WTC11 (cell line): ENCODE measurements around the gene CPT2. TPM values are rescaled to one million over a fixed set of nuclear protein-coding genes. Genes with fewer than 3 reads are reported as not detected.

ENCODE experiments used
- ATAC-seq: fragments of 200-7000 bp; cut with Tn5 transposase; 2 replicates; pipeline ENCODE4 v1.10.0; 2021; ENCODE audit warnings: mild to moderate bottlenecking, moderate library complexity
- CTCF ChIA-PET: fragments of 300-600 bp; sonication (Branson Sonifier 250); formaldehyde crosslinking; loops from one replicate; lab custom pipeline; 2021; ENCODE audit warnings: antibody characterized with exemption; lab: Charles Lee
- POLR2A ChIA-PET: fragments of 350-600 bp; sonication (Branson Sonifier 250); formaldehyde crosslinking; loops from one replicate; lab custom pipeline; 2021; ENCODE audit warnings: antibody characterized with exemption; lab: Charles Lee
- DNase-seq: peaks from one replicate; pipeline ENCODE4 v3.0.0; 2021; ENCODE audit warnings: low spot score
- H3K27ac Mint-ChIP-seq: 2 replicates; pipeline ENCODE4 v1.8.0; 2021; ENCODE audit warnings: mixed read lengths
- H3K27me3 Mint-ChIP-seq: 2 replicates; pipeline ENCODE4 v1.8.0; 2021; ENCODE audit warnings: low read depth, mild to moderate bottlenecking, moderate library complexity, mixed read lengths
- H3K36me3 Mint-ChIP-seq: 2 replicates; pipeline ENCODE4 v1.8.0; 2021; ENCODE audit warnings: mixed read lengths
- H3K4me1 Mint-ChIP-seq: 2 replicates; pipeline ENCODE4 v1.8.0; 2022; ENCODE audit warnings: mixed read lengths
- H3K4me3 Mint-ChIP-seq: 2 replicates; pipeline ENCODE4 v1.8.0; 2021; ENCODE audit warnings: mild to moderate bottlenecking, moderate library complexity, mixed read lengths
- H3K9me3 Mint-ChIP-seq: 2 replicates; pipeline ENCODE4 v1.8.0; 2021; ENCODE audit warnings: mixed read lengths
- CTCF ChIP-seq: fragments of 200-600 bp; IDR thresholded peaks from 2 replicates; pipeline ENCODE4 v1.8.0; 2022; ENCODE audit warnings: antibody characterized with exemption
- E2F4 ChIP-seq: sonication (generic); formaldehyde crosslinking; IDR thresholded peaks from 2 replicates; pipeline ENCODE4 v1.8.1; 2022; ENCODE audit warnings: low read depth, mild to moderate bottlenecking, moderate library complexity, missing genetic modification reagents, borderline replicate concordance
- ELF4 ChIP-seq: sonication (generic); formaldehyde crosslinking; IDR thresholded peaks from 2 replicates; pipeline ENCODE4 v1.8.1; 2022; ENCODE audit warnings: low read depth, mild to moderate bottlenecking, moderate library complexity, missing genetic modification reagents
- FOXK1 ChIP-seq: sonication (generic); formaldehyde crosslinking; IDR thresholded peaks from 2 replicates; pipeline ENCODE4 v1.8.0; 2022; ENCODE audit warnings: mild to moderate bottlenecking, moderate library complexity, missing genetic modification reagents
- GABPB1 ChIP-seq: sonication (generic); formaldehyde crosslinking; IDR thresholded peaks from 2 replicates; pipeline ENCODE4 v1.8.1; 2023; ENCODE audit warnings: mild to moderate bottlenecking, missing genetic modification reagents
- HMGA2 ChIP-seq: fragments of 250-450 bp; sonication (Bioruptor Pico); IDR thresholded peaks from 2 replicates; pipeline ENCODE4 v1.4.0; 2021; ENCODE audit warnings: mild to moderate bottlenecking, moderate library complexity
- HMGXB4 ChIP-seq: sonication (generic); formaldehyde crosslinking; IDR thresholded peaks from 2 replicates; pipeline ENCODE4 v1.8.1; 2023; ENCODE audit warnings: mild to moderate bottlenecking, moderate library complexity, missing genetic modification reagents
- MXD4 ChIP-seq: fragments of 250-450 bp; sonication (Bioruptor Pico); IDR thresholded peaks from 2 replicates; pipeline ENCODE4 v1.8.0; 2021; ENCODE audit warnings: mild to moderate bottlenecking, moderate library complexity, borderline replicate concordance
- MYBL2 ChIP-seq: sonication (generic); formaldehyde crosslinking; IDR thresholded peaks from 2 replicates; pipeline ENCODE4 v1.8.1; 2023; ENCODE audit warnings: mild to moderate bottlenecking, moderate library complexity, missing genetic modification reagents
- NFYB ChIP-seq: sonication (generic); formaldehyde crosslinking; conservative IDR thresholded peaks from 2 replicates; pipeline ENCODE4 v1.8.0; 2022; ENCODE audit warnings: low read depth, missing genetic modification reagents
- TP53 ChIP-seq: sonication (generic); formaldehyde crosslinking; IDR thresholded peaks from 2 replicates; pipeline ENCODE4 v1.8.1; 2023; ENCODE audit warnings: mild to moderate bottlenecking, missing genetic modification reagents
- ZNF416 ChIP-seq: fragments of 250-450 bp; sonication (Bioruptor Pico); IDR thresholded peaks from 2 replicates; pipeline ENCODE4 v1.9.0; 2021; ENCODE audit warnings: mild to moderate bottlenecking, inconsistent platforms
- ZNF423 ChIP-seq: fragments of 250-450 bp; sonication (Bioruptor Pico); IDR thresholded peaks from 2 replicates; pipeline ENCODE4 v2.1.2; 2022; ENCODE audit warnings: mild to moderate bottlenecking, moderate library complexity
- ZNF671 ChIP-seq: fragments of 250-450 bp; sonication (Bioruptor Pico); IDR thresholded peaks from 2 replicates; pipeline ENCODE4 v1.8.0; 2021; ENCODE audit warnings: mild to moderate bottlenecking
- total RNA-seq: library from RNA; stranded (reverse); gene quantifications from 3 replicates; pipeline ENCODE4 v1.2.3, GENCODE V29; 2021
- TF ChIP-seq, protein P1 (sequence below): sonication (generic); formaldehyde crosslinking; IDR thresholded peaks from 2 replicates; pipeline ENCODE4 v1.8.0; 2023; ENCODE audit warnings: mild to moderate bottlenecking, missing genetic modification reagents
- TF ChIP-seq, protein P2 (sequence below): sonication (generic); formaldehyde crosslinking; IDR thresholded peaks from 2 replicates; pipeline ENCODE4 v1.8.1; 2023; ENCODE audit warnings: mild to moderate bottlenecking, missing genetic modification reagents, borderline replicate concordance
- TF ChIP-seq, protein P3 (sequence below): sonication (generic); formaldehyde crosslinking; IDR thresholded peaks from 2 replicates; pipeline ENCODE4 v1.8.1; 2022; ENCODE audit warnings: mild to moderate bottlenecking, moderate library complexity, missing genetic modification reagents
- TF ChIP-seq, protein P4 (sequence below): sonication (generic); formaldehyde crosslinking; conservative IDR thresholded peaks from 2 replicates; pipeline ENCODE4 v1.8.1; 2022; ENCODE audit warnings: mild to moderate bottlenecking, missing genetic modification reagents

Gene CPT2
- total RNA-seq, 1 experiment from 2014 or later, result 33.7 TPM

- TF ChIP-seq NFYB (CRISPR knock-in tag), result no peak
- TF ChIP-seq HMGA2 (CRISPR knock-in tag), result no peak
- TF ChIP-seq ZNF416, result no peak
- TF ChIP-seq ZNF671 (CRISPR knock-in tag), result no peak
- no peak for TF ChIP-seq MYBL2 (CRISPR knock-in tag)
- TF ChIP-seq CTCF, result no peak
- TF ChIP-seq, protein P1, sequence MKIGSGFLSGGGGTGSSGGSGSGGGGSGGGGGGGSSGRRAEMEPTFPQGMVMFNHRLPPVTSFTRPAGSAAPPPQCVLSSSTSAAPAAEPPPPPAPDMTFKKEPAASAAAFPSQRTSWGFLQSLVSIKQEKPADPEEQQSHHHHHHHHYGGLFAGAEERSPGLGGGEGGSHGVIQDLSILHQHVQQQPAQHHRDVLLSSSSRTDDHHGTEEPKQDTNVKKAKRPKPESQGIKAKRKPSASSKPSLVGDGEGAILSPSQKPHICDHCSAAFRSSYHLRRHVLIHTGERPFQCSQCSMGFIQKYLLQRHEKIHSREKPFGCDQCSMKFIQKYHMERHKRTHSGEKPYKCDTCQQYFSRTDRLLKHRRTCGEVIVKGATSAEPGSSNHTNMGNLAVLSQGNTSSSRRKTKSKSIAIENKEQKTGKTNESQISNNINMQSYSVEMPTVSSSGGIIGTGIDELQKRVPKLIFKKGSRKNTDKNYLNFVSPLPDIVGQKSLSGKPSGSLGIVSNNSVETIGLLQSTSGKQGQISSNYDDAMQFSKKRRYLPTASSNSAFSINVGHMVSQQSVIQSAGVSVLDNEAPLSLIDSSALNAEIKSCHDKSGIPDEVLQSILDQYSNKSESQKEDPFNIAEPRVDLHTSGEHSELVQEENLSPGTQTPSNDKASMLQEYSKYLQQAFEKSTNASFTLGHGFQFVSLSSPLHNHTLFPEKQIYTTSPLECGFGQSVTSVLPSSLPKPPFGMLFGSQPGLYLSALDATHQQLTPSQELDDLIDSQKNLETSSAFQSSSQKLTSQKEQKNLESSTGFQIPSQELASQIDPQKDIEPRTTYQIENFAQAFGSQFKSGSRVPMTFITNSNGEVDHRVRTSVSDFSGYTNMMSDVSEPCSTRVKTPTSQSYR (CRISPR knock-in tag), result no peak
- TF ChIP-seq TP53, result no peak
These were observed 40.7 kb upstream of the CPT2 start (continued) for GRCh38 chr1:53155945-53156344.

- no peak overlapping the region for H3K27ac Mint-ChIP-seq
- ChIA-PET CTCF (no interaction called here), POLR2A (no interaction called here)
- H3K27me3 Mint-ChIP-seq, result no peaks in the 10 kb centered on the region
- no peaks in the 10 kb centered on the region for H3K9me3 Mint-ChIP-seq
- H3K4me1 Mint-ChIP-seq, result peaks cover 10% of the 10 kb centered on the region
- no peak overlapping the region for H3K4me3 Mint-ChIP-seq
- DNase-seq, result no peak
- no peak for TF ChIP-seq GABPB1
- TF ChIP-seq, protein P2, sequence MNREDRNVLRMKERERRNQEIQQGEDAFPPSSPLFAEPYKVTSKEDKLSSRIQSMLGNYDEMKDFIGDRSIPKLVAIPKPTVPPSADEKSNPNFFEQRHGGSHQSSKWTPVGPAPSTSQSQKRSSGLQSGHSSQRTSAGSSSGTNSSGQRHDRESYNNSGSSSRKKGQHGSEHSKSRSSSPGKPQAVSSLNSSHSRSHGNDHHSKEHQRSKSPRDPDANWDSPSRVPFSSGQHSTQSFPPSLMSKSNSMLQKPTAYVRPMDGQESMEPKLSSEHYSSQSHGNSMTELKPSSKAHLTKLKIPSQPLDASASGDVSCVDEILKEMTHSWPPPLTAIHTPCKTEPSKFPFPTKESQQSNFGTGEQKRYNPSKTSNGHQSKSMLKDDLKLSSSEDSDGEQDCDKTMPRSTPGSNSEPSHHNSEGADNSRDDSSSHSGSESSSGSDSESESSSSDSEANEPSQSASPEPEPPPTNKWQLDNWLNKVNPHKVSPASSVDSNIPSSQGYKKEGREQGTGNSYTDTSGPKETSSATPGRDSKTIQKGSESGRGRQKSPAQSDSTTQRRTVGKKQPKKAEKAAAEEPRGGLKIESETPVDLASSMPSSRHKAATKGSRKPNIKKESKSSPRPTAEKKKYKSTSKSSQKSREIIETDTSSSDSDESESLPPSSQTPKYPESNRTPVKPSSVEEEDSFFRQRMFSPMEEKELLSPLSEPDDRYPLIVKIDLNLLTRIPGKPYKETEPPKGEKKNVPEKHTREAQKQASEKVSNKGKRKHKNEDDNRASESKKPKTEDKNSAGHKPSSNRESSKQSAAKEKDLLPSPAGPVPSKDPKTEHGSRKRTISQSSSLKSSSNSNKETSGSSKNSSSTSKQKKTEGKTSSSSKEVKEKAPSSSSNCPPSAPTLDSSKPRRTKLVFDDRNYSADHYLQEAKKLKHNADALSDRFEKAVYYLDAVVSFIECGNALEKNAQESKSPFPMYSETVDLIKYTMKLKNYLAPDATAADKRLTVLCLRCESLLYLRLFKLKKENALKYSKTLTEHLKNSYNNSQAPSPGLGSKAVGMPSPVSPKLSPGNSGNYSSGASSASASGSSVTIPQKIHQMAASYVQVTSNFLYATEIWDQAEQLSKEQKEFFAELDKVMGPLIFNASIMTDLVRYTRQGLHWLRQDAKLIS (CRISPR knock-in tag), result no peak
- TF ChIP-seq MXD4 (CRISPR knock-in tag), result no peak
- no peak for TF ChIP-seq FOXK1 (CRISPR knock-in tag)
- TF ChIP-seq HMGXB4 (CRISPR knock-in tag), result no peak
- TF ChIP-seq ZNF423, result no peak
- no peak for TF ChIP-seq ELF4 (CRISPR knock-in tag)
- TF ChIP-seq, protein P3, sequence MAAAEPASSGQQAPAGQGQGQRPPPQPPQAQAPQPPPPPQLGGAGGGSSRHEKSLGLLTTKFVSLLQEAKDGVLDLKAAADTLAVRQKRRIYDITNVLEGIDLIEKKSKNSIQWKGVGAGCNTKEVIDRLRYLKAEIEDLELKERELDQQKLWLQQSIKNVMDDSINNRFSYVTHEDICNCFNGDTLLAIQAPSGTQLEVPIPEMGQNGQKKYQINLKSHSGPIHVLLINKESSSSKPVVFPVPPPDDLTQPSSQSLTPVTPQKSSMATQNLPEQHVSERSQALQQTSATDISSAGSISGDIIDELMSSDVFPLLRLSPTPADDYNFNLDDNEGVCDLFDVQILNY (CRISPR knock-in tag), result no peak
- no peak for TF ChIP-seq NFYB (CRISPR knock-in tag)
- TF ChIP-seq, protein P4, sequence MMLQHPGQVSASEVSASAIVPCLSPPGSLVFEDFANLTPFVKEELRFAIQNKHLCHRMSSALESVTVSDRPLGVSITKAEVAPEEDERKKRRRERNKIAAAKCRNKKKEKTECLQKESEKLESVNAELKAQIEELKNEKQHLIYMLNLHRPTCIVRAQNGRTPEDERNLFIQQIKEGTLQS (CRISPR knock-in tag), result no peak
- TF ChIP-seq E2F4 (CRISPR knock-in tag), result no peak
- no peak for ATAC-seq
- H3K36me3 Mint-ChIP-seq, result no peaks in the 10 kb centered on the region
These were observed 39.8 kb upstream of the CPT2 start for GRCh38 chr1:53156783-53157182.
